ENCODE results near the gene DCUN1D4.
A peak's percentile ranks its signal among the peaks of the same experiment; 100 is the strongest.

The DCUN1D4 gene

GRCh38 chr4:51842554-51843308 is at the start of gene DCUN1D4:
DCUN1D4 (plus strand) TSS chr4:51843153; CDS start chr4:51843243, 90 bp downstream.
- Mint-ChIP-seq H3K27me3 (ENCODE audit: low read depth) (peaks cover 10% of the 10 kb centered on the region), H3K27ac (peak within 1 kb of the TSS; percentile 98), H3K9me3 (no peaks in the 10 kb centered on the region), H3K36me3 (ENCODE audit: low read depth) (peaks cover under 1% of the 10 kb centered on the region), H3K4me3 (peak within 1 kb of the TSS; percentile 98), H3K4me1 (ENCODE audit: low read depth) (peaks cover 16% of the 10 kb centered on the region)

GRCh38 chr4:51820443-51821234 is 22.3 kb upstream of the DCUN1D4 start:
- Mint-ChIP-seq H3K27ac (no peak overlapping the region), H3K4me3 (no peak overlapping the region), H3K27me3 (ENCODE audit: low read depth) (no peaks in the 10 kb centered on the region), H3K4me1 (ENCODE audit: low read depth) (no peaks in the 10 kb centered on the region), H3K9me3 (peaks cover 34% of the 10 kb centered on the region), H3K36me3 (ENCODE audit: low read depth) (no peaks in the 10 kb centered on the region)

- Mint-ChIP-seq H3K4me3 (no peak overlapping the region), H3K4me1 (ENCODE audit: low read depth) (no peaks in the 10 kb centered on the region), H3K27me3 (ENCODE audit: low read depth) (peaks cover 9% of the 10 kb centered on the region), H3K36me3 (ENCODE audit: low read depth) (no peaks in the 10 kb centered on the region), H3K9me3 (peaks cover 8% of the 10 kb centered on the region), H3K27ac (no peak overlapping the region)
Measured at GRCh38 chr4:51825341-51825740, 17.6 kb upstream of the DCUN1D4 start.

- no peaks in the 10 kb centered on the region for H3K4me1 Mint-ChIP-seq (ENCODE audit: low read depth)
Measured at GRCh38 chr4:51830156-51830720, 12.7 kb upstream of the DCUN1D4 start.

GRCh38 chr4:51831133-51831532 is 11.8 kb upstream of the DCUN1D4 start:
- Mint-ChIP-seq H3K27ac (no peak overlapping the region), H3K4me1 (ENCODE audit: low read depth) (no peaks in the 10 kb centered on the region), H3K36me3 (ENCODE audit: low read depth) (no peaks in the 10 kb centered on the region), H3K9me3 (no peaks in the 10 kb centered on the region), H3K4me3 (no peak overlapping the region), H3K27me3 (ENCODE audit: low read depth) (peaks cover 13% of the 10 kb centered on the region)

More at GRCh38 chr4:51830156-51830720, 12.7 kb upstream of the DCUN1D4 start:
- Mint-ChIP-seq H3K4me3 (no peak overlapping the region), H3K27me3 (ENCODE audit: low read depth) (peaks cover 13% of the 10 kb centered on the region), H3K9me3 (no peaks in the 10 kb centered on the region), H3K36me3 (ENCODE audit: low read depth) (no peaks in the 10 kb centered on the region), H3K27ac (no peak overlapping the region)

- peaks cover 4% of the 10 kb centered on the region for H3K27me3 Mint-ChIP-seq (ENCODE audit: low read depth)
- H3K9me3 Mint-ChIP-seq = no peaks in the 10 kb centered on the region
- H3K36me3 Mint-ChIP-seq (ENCODE audit: low read depth) = no peaks in the 10 kb centered on the region
- no peak overlapping the region for H3K27ac Mint-ChIP-seq
- H3K4me1 Mint-ChIP-seq (ENCODE audit: low read depth) = peaks cover 2% of the 10 kb centered on the region
- H3K4me3 Mint-ChIP-seq = no peak overlapping the region
Measured at GRCh38 chr4:51833236-51833635, 9.7 kb upstream of the DCUN1D4 start.

- H3K4me3 Mint-ChIP-seq = no peak overlapping the region
- no peaks in the 10 kb centered on the region for H3K9me3 Mint-ChIP-seq
- H3K4me1 Mint-ChIP-seq (ENCODE audit: low read depth) = peaks cover 2% of the 10 kb centered on the region
Measured at GRCh38 chr4:51835079-51835478, 7.9 kb upstream of the DCUN1D4 start.

GRCh38 chr4:51835855-51836254 is 7.1 kb upstream of the DCUN1D4 start:
- no peaks in the 10 kb centered on the region for H3K9me3 Mint-ChIP-seq
- H3K4me1 Mint-ChIP-seq (ENCODE audit: low read depth) = peaks cover 2% of the 10 kb centered on the region
- no peaks in the 10 kb centered on the region for H3K36me3 Mint-ChIP-seq (ENCODE audit: low read depth)
- no peak overlapping the region for H3K4me3 Mint-ChIP-seq
- H3K27ac Mint-ChIP-seq = no peak overlapping the region
- peaks cover 14% of the 10 kb centered on the region for H3K27me3 Mint-ChIP-seq (ENCODE audit: low read depth)

More at GRCh38 chr4:51835079-51835478, 7.9 kb upstream of the DCUN1D4 start:
- Mint-ChIP-seq H3K27me3 (ENCODE audit: low read depth) (peaks cover 9% of the 10 kb centered on the region), H3K36me3 (ENCODE audit: low read depth) (no peaks in the 10 kb centered on the region), H3K27ac (no peak overlapping the region)

GRCh38 chr4:51836549-51836948 is 6.4 kb upstream of the DCUN1D4 start:
- Mint-ChIP-seq H3K4me3 (no peak overlapping the region), H3K27me3 (ENCODE audit: low read depth) (peaks cover 10% of the 10 kb centered on the region), H3K9me3 (no peaks in the 10 kb centered on the region), H3K27ac (no peak overlapping the region), H3K4me1 (ENCODE audit: low read depth) (peaks cover 2% of the 10 kb centered on the region), H3K36me3 (ENCODE audit: low read depth) (no peaks in the 10 kb centered on the region)

GRCh38 chr4:51840781-51841180 is 2.2 kb upstream of the DCUN1D4 start:
- Mint-ChIP-seq H3K9me3 (no peaks in the 10 kb centered on the region), H3K4me3 (no peak overlapping the region), H3K36me3 (ENCODE audit: low read depth) (no peaks in the 10 kb centered on the region), H3K27me3 (ENCODE audit: low read depth) (peaks cover 10% of the 10 kb centered on the region), H3K4me1 (ENCODE audit: low read depth) (peaks cover 14% of the 10 kb centered on the region), H3K27ac (no peak overlapping the region)

GRCh38 chr4:51842167-51842553 is 793 bp upstream of the DCUN1D4 start:
- Mint-ChIP-seq H3K27me3 (ENCODE audit: low read depth) (peaks cover 10% of the 10 kb centered on the region), H3K4me1 (ENCODE audit: low read depth) (peaks cover 16% of the 10 kb centered on the region), H3K36me3 (ENCODE audit: low read depth) (no peaks in the 10 kb centered on the region), H3K27ac (peak overlapping the region; percentile 98), H3K9me3 (no peaks in the 10 kb centered on the region), H3K4me3 (peak overlapping the region; percentile 98)

- no peaks in the 10 kb centered on the region for H3K9me3 Mint-ChIP-seq
- H3K27me3 Mint-ChIP-seq (ENCODE audit: low read depth) = peaks cover 10% of the 10 kb centered on the region
- peaks cover 17% of the 10 kb centered on the region for H3K4me1 Mint-ChIP-seq (ENCODE audit: low read depth)
- H3K4me3 Mint-ChIP-seq = peak overlapping the region; percentile 98
- peaks cover 3% of the 10 kb centered on the region for H3K36me3 Mint-ChIP-seq (ENCODE audit: low read depth)
- H3K27ac Mint-ChIP-seq = peak overlapping the region; percentile 92
Measured at GRCh38 chr4:51843309-51844152, 578 bp downstream of the DCUN1D4 start.

- H3K4me3 Mint-ChIP-seq = peak overlapping the region; percentile 92
- peaks cover 6% of the 10 kb centered on the region for H3K36me3 Mint-ChIP-seq (ENCODE audit: low read depth)
- peak overlapping the region; percentile 84 for H3K27ac Mint-ChIP-seq
- H3K9me3 Mint-ChIP-seq = no peaks in the 10 kb centered on the region
- H3K27me3 Mint-ChIP-seq (ENCODE audit: low read depth) = peaks cover 10% of the 10 kb centered on the region
- peaks cover 17% of the 10 kb centered on the region for H3K4me1 Mint-ChIP-seq (ENCODE audit: low read depth)
Measured at GRCh38 chr4:51844153-51845054, 1.5 kb downstream of the DCUN1D4 start.
